NCI-H1092 treated with DMSO at 0.1 percent for 48 hours (cell line): ENCODE results near the gene LUZP1.

Experiments used
- DNase-seq: peaks from one replicate; lab custom pipeline; 2025; lab: John Stamatoyannopoulos, UW

Gene LUZP1

GRCh38 chr1:23084880-23085279 lies 83.8 kb downstream of the LUZP1 start:
- DNase-seq, result no peak

GRCh38 chr1:23083714-23084480 lies 84.8 kb downstream of the LUZP1 start:
- no peak for DNase-seq

- DNase-seq, result no peak
Observed at GRCh38 chr1:23081376-23081775, 87.3 kb downstream of the LUZP1 start.

GRCh38 chr1:23080885-23081284 lies 87.8 kb downstream of the LUZP1 start:
- DNase-seq, result no peak

GRCh38 chr1:23079025-23079424 lies 89.6 kb downstream of the LUZP1 start:
- no peak for DNase-seq

GRCh38 chr1:23074012-23074411 lies 94.6 kb downstream of the LUZP1 start:
- DNase-seq, result no peak

- DNase-seq, result no peak
Observed at GRCh38 chr1:23069675-23070074, 99.0 kb downstream of the LUZP1 start.

- no peak for DNase-seq
Observed at GRCh38 chr1:23069149-23069548, 99.5 kb downstream of the LUZP1 start.

- no peak for DNase-seq
Observed at GRCh38 chr1:23066075-23066474, 102.6 kb downstream of the LUZP1 start.

GRCh38 chr1:23065385-23065784 lies 103.3 kb downstream of the LUZP1 start:
- no peak for DNase-seq

- no peak for DNase-seq
Observed at GRCh38 chr1:23062271-23062670, 106.4 kb downstream of the LUZP1 start.

- no peak for DNase-seq
Observed at GRCh38 chr1:23057301-23057700, 111.4 kb downstream of the LUZP1 start.

- DNase-seq, result no peak
Observed at GRCh38 chr1:23051290-23051909, 117.3 kb downstream of the LUZP1 start.

- no peak for DNase-seq
Observed at GRCh38 chr1:23050201-23050600, 118.5 kb downstream of the LUZP1 start.

- no peak for DNase-seq
Observed at GRCh38 chr1:23044035-23044434, 124.6 kb downstream of the LUZP1 start.

- no peak for DNase-seq
Observed at GRCh38 chr1:23040509-23040908, 128.1 kb downstream of the LUZP1 start.

GRCh38 chr1:23039308-23039826 lies 129.3 kb downstream of the LUZP1 start:
- DNase-seq, result peak; percentile 6

GRCh38 chr1:23037081-23037740 lies 131.4 kb downstream of the LUZP1 start:
- DNase-seq, result no peak

- peak; percentile 15 for DNase-seq
Observed at GRCh38 chr1:23035823-23036452, 132.7 kb downstream of the LUZP1 start.
